GM18951 (cell line): ENCODE data around the gene ALDH1A1.

ENCODE experiments used
- POLR2A ChIP-seq: IDR thresholded peaks from 4 replicates; pipeline ENCODE4 v1.6.1; 2011; ENCODE audit warnings: mild to moderate bottlenecking; ENCODE audit not compliant: insufficient read length, insufficient read depth; ENCODE audit errors: extremely low read depth
- in situ Hi-C: fragments of 300-500 bp; cut with MboI; formaldehyde crosslinking; loops from one replicate; pipeline ENCODE4 v1.12.0; 2022; ENCODE audit warnings: low sequenced_read_pairs, mixed read lengths, inconsistent platforms; ENCODE audit not compliant: unreplicated experiment

ALDH1A1 gene

GRCh38 chr9:72984226-72984947 lies 31.5 kb upstream of the ALDH1A1 start:
- in situ Hi-C loops, result no loop called here
- TF ChIP-seq POLR2A, result no peak

DNA sequence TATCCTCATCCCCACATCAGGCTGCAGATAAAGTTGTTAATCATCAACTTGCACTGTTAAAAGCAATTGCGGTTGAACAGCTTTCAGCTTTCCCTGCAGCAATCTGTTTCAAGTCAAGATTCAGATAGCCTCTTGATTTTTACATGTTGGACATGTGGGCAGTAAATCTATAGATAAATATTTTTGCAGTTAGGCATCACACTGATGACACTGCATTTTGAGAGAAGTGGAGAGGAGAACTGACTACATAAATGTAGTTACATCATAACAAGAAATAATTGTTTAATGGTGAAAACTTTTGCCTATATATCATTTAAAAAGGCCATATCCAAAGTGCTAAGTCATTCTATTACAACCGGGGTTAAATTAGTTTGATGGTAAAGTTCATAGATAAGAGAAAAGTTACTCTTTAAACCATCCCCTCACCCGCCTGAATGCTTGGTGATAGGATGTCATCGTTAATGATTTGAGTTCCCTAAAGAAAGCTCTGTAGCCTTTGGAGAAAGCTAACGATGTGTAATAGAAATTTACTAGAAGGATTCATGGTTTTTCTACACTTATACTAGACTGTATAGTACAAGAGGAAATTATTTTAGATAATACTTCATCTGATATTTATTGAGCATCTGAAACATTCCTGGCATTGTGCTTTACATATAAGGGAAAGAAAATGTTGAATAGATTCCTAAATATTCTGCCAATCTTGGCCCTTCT lies 30.8 kb upstream of the ALDH1A1 start:
- in situ Hi-C loops, result no loop called here
- TF ChIP-seq POLR2A, result no peak

GRCh38 chr9:72983056-72983455 lies 30.2 kb upstream of the ALDH1A1 start:
- in situ Hi-C loops, result no loop called here
- TF ChIP-seq POLR2A, result no peak

DNA sequence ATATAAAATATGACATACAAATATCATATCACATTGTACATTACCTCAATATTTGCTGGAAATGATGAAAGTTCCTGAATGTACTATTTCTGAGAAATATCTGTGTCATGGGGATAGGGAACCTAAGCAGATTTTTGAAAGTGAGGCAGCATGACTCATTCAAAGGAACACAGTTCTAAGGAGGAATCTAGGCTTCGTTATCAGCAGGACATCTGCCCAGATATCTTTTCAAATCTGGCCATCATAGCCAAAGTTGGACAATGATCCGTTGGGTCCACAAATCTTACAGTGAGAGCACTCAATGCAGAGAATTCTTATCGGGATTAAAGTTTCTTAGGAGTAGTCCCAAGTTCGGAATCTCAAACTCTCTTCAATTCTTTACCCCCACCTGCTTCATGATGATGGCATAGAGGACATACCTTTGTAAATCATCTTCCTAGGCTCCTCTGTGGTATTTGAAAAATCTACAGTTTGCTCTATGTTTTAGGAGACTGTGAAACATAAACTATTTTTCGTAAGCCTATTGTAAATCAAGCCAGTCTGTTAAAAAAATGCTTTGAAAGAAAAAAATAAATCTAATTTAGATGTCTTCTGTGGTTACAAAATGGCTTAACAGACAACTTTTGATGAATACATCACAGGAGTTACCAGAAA lies 29.4 kb upstream of the ALDH1A1 start:
- in situ Hi-C loops, result no loop called here
- no peak for TF ChIP-seq POLR2A

DNA sequence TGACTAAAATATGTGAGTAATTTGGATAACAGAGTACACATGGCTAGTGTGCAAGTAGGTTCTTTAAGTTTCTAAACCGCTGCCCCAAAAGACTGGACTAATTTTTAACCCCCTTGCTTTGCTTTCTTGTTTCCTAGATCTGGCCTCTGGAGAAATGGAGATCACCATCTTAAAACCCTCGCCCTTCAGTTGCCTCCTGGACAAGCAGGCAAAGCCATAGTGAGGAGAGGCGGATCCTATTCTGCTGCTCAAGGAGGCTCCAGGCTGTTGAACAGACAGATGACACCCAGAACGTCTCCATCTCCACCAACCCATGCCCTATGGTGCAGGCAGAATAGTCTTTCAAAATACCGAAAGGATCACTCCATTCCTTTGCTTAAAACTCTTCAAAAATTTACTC lies 28.6 kb upstream of the ALDH1A1 start:
- TF ChIP-seq POLR2A, result no peak
- in situ Hi-C loops, result no loop called here

- in situ Hi-C loops, result no loop called here
- TF ChIP-seq POLR2A, result no peak
Measured at GRCh38 chr9:72980600-72981265, 27.9 kb upstream of the ALDH1A1 start.

GRCh38 chr9:72980183-72980582 lies 27.3 kb upstream of the ALDH1A1 start:
- in situ Hi-C loops, result no loop called here
- no peak for TF ChIP-seq POLR2A

DNA sequence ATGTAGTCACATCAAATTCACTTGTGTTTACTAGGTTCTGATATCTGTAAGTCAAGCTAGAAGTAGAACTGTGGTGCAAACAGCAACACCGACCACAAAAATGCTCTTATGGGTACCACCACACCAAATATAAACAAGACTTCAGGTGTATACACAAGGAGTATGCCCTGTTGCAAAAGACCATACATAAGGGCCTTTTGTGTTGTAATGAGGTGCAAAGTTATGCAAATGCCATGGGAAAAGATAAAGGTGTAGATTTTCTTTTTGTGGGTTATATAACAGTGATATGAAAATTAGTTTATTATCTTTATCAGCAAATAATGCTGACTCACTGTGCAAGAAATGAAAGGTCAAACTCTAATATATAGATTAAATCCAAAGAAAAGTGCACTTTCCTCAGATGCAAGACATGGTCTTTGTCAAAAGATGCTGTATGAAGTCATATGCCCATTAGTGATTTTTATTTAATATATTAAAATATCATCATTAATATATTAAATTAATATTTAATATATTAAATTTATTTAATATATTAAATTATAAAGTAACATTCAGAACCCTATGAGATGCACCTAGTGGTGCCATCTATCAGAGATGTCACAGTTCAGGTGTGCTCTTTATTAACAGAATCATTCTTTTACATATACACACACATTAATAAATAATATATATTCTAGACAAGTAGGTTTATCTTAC lies 26.7 kb upstream of the ALDH1A1 start:
- in situ Hi-C loops, result no loop called here
- no peak for TF ChIP-seq POLR2A

GRCh38 chr9:72978744-72979143 lies 25.9 kb upstream of the ALDH1A1 start:
- in situ Hi-C loops, result no loop called here
- TF ChIP-seq POLR2A, result no peak

GRCh38 chr9:72977670-72978069 lies 24.8 kb upstream of the ALDH1A1 start:
- TF ChIP-seq POLR2A, result no peak
- in situ Hi-C loops, result no loop called here

- in situ Hi-C loops, result no loop called here
- no peak for TF ChIP-seq POLR2A
Measured at GRCh38 chr9:72974501-72974900, 21.6 kb upstream of the ALDH1A1 start.

DNA sequence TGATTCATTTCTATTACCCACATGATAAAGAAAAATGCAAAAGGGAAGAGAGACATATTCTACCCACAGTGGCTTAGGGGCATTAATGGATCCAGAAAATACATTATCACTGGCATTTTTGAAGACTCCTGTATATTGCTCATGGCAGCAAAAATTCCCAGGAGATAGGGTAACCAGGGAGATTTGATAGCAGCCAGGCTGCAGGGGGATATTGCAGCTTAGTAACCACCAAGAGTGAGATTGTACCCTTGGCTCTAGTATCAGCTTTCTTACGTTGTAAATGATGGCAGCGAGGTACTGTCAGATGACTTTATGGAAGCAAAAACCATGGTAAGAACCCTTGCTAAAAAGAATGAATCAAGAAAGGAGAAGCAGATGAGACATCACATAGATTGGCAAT lies 19.8 kb upstream of the ALDH1A1 start:
- no peak for TF ChIP-seq POLR2A

DNA sequence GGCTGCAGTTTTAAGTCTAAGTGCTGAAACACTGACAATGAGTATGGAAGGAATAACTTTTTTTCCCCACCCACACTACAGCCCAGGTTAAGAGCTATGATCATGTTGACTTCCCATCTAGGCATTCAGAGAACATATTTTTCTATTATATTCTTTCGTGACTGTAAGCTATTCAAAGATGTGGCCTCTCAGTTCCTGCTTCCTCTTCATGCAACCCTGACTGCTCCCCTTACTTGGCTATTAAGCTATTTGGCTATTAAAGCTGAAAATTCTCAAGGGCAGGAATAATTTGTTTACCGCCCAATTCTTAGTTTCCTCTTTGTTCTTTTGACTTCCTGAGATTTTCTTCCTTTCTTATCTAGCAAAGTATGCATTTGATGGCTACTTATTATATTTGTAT lies 18.6 kb upstream of the ALDH1A1 start:
- in situ Hi-C loops, result no loop called here
- TF ChIP-seq POLR2A, result no peak

More for the DNA sequence above, 19.8 kb upstream of the ALDH1A1 start:
- in situ Hi-C loops, result no loop called here

DNA sequence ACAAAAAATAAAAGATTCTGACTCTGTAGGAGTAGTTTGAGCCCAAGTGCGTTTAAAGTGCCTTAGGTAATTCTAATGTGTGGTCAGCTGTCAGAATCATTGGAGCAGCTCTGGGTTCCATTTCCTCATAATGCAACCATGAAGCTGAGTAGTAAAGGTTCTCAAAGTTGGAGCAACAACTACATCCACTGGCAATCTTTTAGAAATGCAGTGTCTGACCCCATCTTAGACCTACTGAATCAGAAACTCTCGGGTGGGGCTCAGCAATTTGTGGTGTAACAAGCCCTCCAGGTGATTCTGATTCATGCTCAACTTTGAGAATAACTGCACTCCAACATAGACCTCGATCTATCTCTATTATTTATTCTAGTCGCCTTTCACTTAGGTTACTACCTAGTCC lies 7.6 kb upstream of the ALDH1A1 start:
- TF ChIP-seq POLR2A, result no peak
- in situ Hi-C loops, result no loop called here
